HG03565 (cell line): ENCODE results near the gene PTPRN2.
"Not testable (repeated sequence)": the region's sequence is repeated elsewhere in the genome, so short reads cannot be mapped to it uniquely, and the experiment has no call there.

Source experiments
- ATAC-seq: cut with Tn5 transposase; IDR thresholded peaks from one replicate; pipeline ENCODE4 v1.9.1; 2021; ENCODE audit warnings: mild to moderate bottlenecking, moderate library complexity; ENCODE audit not compliant: unreplicated experiment

Gene PTPRN2

DNA sequence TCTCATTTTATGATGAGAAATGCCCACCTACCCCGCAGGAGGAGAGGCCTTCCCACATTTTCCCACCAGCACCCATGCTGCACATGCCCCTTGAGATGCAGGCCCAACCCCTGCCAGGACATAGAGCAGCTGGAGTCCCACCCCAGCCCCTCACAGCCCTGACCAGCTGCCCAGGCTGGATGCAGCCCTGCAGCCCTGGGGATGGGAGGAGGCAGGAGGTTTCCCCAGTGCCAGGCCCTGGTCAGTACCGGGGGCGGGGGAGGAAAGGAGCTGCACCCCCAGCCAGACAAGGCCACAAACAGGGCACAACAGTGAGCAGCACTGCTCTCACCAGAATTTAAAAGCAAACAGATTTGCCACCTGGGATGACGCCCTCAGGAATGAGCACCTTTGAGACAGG lies 196.1 kb downstream of the PTPRN2 start:
- ATAC-seq, result no peak

DNA sequence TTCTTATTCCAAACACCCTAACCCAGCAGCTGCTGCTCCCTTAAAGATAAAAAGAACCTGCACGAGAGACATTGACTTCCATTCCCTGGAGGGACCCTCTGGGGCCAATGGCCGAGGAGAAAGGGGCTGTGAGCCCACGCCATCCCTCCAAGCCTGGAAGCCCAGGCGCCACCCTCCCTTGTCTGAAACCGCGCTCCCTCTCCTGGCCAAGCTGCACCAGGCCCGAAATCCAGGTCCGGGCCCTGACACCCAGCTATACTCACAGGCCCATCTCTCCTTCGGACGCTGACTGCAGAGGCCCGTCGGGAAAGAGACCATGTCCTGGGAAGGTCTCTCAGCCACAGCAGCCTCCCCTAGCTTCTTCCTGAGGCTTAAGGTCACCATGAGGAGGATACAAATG lies 196.5 kb downstream of the PTPRN2 start:
- ATAC-seq, result no peak

DNA sequence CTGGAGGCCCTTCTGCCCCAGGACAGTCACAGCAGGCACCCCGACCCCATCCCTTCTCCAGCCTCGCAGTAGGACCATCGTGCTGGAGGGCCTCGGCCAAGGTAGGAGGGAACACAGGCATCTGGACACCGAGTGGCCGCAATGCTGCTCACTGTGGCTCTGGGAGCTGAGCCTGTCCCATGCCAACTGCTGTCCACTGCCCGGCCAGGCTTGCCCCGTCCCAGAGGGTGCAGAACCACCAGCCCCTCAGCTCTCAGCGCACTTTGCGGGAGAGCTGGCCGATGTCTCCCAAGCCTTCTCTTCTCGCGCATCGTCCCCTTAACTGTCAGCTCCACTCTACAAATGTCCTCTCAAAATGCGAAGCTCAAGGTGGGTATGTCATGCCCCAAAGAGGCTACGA lies 197.2 kb downstream of the PTPRN2 start:
- ATAC-seq, result no peak

DNA sequence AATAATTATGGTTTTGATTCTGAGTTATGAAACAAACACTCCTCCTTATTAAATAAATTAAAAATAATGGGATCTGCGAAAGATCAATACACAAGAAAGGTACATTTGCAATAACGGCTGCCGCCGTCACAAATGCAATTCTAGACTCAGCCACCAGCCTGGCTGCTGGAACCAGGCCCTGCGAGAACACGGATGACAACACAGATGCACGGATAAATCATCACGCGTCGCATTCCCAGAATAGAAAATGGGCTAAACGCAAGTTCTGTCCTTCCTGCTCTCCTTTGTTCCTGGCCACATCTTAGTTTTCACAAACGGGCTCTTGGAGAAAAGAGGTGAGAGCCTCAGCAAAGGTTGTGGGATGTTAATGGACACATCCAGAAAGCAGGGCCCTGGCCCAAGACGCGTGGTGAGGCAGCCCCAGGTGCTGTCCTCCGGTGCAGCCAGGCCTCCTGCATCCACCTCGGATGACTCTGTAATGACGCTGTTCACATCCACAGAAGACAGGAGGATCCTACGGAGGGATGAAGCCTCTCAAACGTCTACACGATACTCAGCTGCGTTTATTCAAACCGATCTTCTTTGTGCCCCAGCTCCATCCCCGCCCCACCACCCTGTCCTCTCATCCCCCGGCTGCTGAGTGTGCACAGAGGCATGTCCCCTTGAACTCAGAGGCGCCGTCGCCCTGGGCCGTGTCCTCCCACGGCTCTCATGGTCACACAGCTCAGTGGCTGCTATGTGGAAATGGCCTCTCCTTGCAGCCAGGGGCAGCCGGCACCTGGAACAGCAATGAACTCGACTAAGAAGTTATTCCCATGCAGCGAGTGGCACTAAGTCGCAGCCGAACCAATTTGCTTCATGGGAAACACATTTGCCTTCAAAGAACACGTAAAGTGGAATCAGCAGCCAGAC lies 197.9 kb downstream of the PTPRN2 start:
- ATAC-seq, result no peak

DNA sequence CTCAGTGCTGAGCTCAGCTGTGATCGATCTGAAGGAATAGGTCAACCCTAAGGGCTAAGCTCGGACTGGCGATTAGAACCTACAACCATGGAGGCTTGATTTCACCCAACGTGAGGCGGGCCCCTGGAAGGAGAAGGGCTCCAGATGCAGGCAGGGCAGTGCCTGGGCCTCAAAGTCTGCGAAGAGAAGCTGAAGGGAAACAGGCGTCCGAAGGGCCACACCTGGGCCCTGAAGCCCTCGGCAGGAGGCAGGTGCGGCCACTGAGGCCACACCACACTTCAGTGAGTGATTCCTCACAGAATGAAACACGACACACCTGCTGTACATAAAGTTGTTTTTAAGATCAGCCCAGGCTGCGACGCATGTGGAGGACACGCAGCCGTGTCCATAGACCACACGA lies 198.7 kb downstream of the PTPRN2 start:
- no peak for ATAC-seq

DNA sequence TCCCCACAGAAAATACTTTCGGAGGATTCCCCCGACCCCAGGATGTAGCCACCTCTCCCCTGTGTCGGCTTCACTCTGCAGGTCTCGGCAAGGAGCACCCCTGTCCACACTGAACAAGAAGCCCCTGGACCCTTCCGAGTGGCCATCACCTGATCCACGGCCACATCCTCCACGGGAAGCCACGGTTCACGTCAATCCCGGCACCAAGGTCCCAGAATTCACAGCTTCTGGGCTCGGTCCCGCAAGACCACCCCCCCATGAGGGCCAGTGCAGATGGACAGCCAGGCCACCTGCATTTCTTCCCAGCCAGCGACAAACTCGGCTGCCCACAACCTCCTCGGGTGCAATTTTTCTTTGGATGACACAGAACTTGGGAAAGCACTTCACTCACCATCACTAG lies 199.6 kb downstream of the PTPRN2 start:
- ATAC-seq, result no peak

DNA sequence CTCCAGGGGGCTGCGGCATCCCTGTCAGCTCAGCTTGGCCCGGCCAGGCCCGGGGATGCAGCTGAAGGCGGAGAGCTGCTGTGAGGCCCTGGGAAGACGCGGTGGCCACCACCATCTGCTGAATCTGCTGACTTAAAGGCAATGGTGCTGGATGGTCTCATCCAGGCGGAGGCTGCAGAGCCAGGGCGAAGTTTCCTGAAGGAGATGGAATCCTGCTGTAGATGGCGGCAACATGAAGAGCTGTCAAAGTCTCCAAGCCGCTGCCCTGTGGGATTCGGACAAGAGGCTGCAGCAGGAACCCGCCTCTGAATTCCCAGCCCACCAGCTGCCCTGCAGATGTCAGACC lies 200.1 kb downstream of the PTPRN2 start:
- no peak for ATAC-seq

DNA sequence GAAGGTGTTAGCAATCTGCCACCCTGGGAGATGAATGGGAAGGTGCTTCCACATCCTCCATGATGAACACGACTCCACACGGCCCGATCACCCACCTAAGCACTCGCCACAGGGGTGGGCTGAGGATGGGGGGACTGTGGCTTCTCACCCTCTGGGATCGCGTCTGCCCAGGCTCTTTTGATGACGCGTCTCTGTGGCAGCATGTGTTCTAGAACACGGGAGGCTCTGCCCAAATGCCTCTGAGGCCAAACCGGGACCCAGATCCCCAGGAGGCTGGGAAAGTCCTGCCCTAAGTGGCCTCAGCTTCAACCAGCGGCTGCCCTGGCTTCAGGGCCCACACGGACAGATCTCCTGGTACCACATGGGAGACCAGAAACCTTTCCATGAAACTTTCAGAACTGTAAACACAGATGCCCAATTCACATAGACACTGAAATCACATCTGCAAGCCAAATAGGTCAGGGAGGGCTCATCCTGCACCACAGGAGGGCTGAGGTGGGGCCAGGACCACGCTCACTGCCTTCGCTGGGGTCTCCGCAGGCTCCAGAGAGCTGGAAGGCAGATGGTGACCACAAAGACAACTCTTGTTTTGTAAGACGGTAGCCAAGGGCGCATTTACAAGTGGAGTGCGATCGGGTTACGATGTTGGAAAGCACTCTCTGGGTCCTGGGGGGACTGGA lies 200.6 kb downstream of the PTPRN2 start:
- no peak for ATAC-seq

DNA sequence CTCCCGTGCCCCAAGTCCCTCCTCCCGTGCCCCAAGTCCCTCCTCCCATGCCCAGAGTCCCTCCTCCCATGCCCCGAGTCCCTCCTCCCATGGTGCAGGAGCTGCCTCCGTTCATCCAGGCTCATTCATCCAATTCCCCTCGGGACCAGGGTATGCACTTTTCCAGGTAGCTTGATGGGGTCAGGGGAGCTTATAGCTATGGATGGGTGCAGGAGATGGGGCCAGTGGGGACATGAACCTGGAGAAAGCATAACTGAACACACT lies 201.3 kb downstream of the PTPRN2 start:
- ATAC-seq, result no peak

DNA sequence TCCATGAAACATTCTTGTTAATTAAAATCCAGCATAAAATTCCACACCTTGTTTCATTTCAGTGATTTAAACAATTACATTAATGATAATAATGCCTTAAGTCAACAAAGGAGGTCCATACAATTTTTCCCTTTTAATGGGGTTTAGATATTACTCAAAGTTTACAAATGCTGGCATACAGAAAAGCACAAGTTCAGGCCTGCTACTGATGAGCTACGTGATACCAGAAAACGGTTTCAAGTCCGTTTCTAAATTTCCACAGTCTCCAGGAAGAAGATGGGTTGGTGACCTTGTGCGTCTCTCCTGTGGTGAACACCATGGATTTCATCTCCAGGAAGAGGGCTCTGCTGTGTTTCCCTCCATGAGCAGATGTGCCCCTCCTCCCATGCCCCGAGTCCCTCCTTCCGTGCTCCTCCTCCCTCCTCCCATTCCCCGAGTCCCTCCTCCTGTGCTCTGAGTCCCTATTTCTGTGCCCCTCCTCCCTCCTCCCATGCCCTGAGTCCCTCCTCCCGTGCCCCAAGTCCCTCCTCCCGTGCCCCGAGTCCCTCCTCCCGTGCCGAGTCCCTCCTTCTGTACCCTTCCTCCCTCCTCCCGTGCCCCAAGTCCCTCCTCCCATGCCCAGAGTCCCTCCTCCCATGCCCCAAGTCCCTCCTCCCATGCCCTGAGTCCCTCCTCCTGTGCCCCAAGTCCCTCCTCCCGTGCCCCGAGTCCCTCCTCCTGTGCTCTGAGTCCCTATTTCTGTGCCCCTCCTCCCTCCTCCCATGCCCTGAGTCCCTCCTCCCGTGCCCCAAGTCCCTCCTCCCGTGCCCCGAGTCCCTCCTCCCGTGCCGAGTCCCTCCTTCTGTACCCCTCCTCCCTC lies 201.9 kb downstream of the PTPRN2 start:
- not testable (repeated sequence) for ATAC-seq

DNA sequence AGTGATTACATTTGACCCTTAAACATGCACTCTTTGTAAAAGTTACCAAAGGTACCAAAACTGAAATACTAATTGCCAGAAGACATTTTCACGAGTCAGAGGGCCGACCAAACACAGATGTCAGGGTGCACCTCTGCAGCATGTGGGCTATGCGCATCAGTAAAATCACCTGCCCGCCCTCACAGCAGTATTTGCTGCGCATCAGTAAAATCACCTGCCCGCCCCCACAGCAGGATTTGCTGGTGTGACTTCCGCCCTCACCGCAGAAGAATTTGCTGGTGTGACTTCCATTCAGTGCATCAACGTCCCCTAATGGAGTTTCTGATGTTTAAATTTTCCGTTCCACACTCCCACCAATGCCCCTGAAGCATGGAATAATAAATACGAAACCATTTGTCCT lies 202.9 kb downstream of the PTPRN2 start:
- no peak for ATAC-seq

DNA sequence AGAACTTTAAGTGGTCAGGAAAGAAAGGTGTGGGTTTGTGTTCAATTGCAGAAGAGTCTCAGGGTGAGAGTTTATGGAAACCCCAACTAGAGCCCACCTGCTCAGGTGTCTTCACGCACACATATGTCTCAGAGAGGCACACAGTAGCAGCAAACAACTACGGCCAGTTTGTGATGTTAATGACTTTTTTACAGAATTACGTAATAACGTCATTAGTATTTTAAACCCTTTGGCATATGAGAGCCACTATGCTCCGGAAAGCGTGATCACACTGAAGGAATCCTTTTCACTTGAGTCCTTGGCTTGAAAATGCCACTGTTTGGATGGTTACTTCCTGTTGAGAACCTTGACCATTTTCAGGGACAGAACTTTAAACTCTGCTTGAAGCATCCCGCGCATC lies 204.0 kb downstream of the PTPRN2 start:
- ATAC-seq, result no peak

DNA sequence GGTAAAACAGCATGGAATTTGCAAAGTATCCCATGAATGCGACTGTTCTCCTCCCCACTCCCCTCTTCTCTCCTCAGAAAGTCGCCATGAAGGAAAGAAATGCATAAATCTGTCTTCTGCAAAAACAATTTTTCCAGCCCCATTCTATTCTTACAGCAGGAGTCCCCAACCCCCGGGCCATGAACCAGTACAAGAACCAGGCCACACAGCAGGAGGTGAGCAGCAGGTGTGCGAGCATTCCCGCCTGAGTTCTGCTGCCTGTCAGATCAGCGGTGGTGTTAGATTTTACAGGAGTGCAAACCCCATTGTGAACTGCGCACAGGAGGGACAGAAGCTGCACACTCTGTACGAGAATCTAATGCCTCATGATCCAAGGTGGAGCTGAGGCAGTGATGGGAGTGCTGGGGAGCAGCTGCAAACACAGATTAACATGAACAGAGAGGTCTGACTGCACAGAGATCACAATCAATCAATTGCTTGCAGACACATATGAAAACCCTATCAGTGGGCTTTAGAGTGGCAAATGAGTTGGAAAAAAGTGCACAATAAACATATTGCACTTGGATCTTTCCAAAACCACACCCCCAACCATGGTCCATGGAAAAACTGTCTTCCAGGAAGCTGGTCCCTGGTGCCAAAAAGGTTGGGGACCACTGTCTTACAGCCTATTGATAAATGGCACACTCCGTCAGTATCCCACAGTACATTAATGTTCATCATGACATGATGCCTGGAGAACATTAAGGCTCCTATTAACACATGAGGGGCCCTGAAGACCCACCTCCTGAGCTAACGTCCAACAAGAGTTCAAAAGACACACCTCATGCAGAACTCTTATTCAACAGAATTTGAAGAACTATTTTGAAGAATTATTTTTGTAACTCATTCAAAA lies 205.0 kb downstream of the PTPRN2 start:
- ATAC-seq, result no peak

DNA sequence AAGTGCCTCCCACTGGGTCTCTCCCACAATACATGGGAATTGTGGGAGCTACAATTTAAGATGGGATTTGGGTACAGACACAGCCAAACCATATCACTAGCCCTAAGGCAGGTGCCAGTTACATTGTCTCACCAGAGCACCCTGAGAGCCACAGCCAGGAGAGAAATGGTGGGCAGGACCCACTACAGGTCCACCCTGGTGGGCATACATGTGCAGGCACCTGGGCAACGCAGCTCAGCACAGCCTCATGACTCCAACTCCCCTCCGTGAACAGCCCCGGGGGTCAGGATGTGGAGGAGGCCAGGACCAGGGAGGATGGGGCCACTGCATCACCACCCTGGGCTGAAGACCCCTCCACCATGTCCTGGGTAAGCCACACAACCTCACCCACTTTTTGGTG lies 205.7 kb downstream of the PTPRN2 start:
- ATAC-seq, result no peak

DNA sequence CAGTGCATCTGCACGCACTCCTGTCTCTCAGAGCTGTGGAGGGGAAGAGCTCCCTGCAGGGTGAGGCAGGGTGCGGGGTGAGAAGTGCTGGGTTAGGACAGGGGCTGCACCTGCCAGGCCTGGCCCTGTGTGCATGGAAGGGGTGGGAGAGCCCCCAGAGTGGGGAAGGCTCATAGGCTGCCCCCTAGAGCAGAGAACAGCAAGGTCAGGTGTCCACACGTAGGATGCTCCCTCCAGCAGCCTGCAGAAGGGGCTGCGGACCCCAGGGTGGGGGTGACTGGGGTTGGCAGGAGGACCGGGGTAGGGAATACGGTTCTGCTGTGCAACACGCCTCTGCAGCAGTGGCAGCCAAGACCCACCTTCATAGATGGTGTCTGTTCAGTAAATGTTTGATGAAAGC lies 208.6 kb downstream of the PTPRN2 start:
- no peak for ATAC-seq

DNA sequence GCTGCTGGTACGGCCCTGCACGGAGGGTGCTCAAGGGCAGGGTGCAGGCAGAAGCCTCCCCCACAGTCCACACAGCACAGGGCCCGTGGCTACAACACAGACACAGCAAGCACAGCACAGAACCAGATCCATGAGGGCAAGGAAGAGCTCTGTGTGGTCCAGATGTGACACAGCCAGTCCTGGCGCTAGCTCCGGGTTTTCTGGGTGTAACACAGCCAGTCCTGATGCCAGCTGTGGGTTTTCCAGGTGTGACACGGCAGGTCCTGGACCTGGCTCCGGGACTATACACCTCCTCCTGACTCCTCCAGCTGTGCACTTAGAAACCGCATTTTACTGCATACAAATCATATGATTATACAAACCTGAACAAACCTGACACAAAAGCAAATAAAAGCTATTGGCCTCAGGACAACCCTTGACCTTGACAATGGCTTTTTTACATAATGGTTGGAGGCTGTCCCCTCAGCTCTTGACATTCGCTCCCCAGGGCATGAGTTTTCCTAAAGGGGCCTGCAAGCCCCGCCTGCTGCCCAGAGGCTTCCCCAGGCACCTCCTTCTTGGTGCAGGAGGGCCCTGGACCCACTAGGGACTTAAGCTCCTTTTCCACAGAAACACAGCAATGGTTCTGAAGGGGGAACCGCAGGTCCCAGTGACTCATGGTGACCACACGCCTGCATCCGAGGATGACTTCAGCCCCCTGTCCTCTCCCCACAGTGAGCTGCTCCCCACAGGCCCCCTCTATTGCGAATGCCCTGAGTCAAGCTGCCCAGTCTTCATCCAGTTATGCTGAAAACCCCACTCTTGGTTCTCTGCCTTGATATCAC lies 209.6 kb downstream of the PTPRN2 start:
- ATAC-seq, result no peak

DNA sequence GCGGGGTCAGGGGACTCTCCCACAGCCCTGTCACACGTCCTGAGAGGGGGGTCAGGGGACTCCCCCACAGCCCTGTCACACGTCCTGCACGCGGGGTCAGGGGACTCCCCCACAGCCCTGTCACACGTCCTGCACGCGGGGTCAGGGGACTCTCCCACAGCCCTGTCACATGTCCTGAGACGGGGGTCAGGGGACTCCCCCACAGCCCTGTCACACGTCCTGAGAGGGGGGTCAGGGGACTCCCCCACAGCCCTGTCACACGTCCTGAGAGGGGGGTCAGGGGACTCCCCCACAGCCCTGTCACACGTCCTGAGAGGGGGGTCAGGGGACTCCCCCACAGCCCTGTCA lies 210.8 kb downstream of the PTPRN2 start:
- not testable (repeated sequence) for ATAC-seq

DNA sequence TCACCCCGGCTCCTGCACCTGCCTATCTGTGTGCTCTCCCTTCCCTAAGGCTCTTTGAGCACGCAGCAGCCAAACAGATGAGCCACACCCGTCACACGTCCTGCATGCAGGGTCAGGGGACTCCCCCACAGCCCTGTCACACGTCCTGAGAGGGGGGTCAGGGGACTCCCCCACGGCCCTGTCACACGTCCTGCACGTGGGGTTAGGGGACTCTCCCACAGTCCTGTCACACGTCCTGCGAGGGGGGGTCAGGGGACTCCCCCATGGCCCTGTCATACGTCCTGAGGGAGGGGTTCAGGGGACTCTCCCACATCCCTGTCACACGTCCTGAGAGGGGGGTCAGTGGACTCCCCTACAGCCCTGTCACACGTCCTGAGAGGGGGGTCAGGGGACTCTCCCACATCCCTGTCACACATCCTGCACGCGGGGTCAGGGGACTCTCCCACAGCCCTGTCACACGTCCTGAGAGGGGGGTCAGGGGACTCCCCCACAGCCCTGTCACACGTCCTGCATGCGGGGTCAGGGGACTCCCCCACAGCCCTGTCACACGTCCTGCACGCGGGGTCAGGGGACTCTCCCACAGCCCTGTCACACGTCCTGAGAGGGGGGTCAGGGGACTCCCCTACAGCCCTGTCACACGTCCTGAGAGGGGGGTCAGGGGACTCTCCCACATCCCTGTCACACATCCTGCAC lies 211.3 kb downstream of the PTPRN2 start:
- ATAC-seq, result not testable (repeated sequence)

DNA sequence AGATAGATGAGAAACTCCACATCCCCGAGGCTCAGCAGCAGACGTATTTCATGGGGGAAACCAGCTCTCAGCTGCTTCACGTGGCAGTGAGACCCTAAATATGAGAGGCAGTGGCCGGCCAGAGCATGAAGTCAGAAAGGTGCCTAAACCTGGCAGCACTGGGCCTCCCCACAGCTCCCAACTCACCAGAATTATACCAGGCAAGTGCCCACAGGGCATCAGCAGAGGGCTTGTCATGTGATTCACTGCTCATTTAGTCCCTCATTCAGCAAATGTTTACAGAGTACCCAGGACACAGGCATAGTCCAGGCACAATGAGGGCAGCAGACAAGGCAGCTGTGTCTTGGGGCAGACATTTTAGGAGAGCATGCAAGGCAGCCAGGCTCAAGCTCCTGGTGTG lies 212.6 kb downstream of the PTPRN2 start:
- ATAC-seq, result no peak
